GM18519 (cell line): Measurements from ENCODE around the gene PARP15.
"Not testable (repeated sequence)": the region's sequence is repeated elsewhere in the genome, so short reads cannot be mapped to it uniquely, and the experiment has no call there.

Experiments
- ATAC-seq: cut with Tn5 transposase; IDR thresholded peaks from one replicate; pipeline ENCODE4 v1.9.1; 2021; ENCODE audit warnings: mild to moderate bottlenecking, moderate library complexity; ENCODE audit not compliant: unreplicated experiment, low FRiP score

Gene PARP15

DNA sequence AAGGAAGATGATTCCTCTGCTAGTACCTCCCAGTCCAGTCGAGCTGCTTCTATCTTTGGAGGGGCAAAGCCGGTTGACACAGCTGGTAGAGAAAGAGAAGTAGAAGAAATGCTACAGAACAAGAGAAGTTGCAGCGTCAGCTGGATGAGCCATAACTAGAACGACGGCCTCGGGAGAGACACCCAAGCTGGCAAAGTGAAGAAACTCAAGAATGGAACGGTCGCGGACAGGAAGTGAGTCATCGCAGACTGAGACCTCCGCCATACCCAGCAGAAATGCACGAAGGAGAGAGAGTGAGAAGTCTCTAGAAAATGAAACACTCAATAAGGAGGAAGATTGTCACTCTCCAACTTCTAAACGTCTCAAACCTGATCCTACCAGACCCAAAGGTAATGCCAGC lies 84.2 kb downstream of the PARP15 start:
- no peak for ATAC-seq

GRCh38 chr3:122662505-122662904 lies 85.1 kb downstream of the PARP15 start:
- no peak for ATAC-seq

GRCh38 chr3:122665226-122665786 lies 87.9 kb downstream of the PARP15 start:
- no peak for ATAC-seq

DNA sequence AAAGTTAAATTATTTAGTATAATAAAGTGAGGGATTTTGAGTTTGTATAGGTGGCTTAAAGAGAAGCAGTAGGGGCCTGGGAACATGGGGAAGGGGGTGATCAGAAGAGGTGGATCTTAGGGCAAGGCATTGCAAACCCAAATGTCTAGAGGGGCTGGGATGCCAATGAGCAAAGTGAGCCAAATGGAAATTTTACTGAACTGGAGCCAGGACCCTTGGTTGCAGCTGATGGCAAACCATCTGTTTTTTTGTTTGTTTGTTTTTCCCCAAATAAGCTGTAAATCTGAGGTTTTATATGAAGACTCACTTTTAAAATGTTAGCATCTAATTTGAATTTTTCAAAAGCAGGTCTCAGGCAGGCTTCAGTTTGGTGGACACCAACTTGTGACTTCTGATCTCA lies 88.4 kb downstream of the PARP15 start:
- no peak for ATAC-seq

DNA sequence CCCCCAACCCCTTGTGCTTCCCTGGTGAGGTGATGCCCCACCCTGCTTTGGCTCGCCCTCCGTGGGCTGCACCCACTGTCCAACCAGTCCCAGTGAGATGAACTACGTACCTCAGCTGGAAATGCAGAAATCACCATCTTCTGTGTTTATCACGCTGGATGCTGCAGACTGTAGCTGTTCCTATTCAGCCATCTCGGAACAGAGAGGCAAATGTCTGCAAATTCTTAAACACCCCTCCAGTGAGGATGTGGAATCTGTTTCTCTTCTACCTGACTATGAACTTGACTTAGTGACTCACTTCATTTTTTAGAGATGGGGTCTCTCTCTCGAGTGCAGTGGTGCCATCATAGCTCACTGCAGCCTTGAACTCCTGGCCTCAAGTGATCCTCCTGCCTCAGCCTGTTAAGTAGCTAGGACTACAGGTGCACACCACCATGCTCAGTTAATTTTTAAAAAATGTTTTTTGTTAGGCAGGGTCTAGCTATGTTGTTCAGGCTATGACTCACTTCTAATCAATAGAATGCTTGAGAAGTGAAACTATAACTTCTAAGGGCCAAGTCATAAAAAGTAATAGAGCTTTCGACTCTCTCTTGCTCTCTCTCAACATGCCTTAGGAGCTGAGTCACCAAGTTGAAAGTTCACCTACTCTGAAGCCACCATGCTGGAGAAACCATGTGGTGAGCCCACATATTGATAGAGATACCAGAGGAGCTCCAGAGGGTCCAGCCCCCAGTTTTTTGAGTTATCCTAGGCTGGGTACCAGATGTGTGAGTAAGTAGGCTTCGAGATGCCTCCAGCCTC lies 91.7 kb downstream of the PARP15 start:
- no peak for ATAC-seq

DNA sequence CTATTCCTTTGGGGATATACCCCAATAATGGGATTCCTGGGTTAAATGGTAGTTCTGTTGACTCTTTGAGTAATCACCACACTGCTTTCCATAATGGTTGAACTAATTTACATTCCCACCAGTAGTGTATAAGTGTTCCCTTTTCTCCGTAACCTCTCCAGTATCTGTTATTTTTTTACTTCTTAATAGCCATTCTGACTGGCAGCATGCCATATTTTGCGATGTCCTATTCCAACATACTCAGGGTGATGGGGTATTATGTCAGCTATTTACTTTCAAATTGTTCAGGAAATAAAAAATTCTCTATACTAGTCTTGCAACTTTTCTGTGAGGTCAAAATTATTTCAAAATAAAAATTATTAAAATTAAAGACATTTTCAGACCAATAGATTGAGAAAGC lies 94.1 kb downstream of the PARP15 start:
- ATAC-seq: no peak

DNA sequence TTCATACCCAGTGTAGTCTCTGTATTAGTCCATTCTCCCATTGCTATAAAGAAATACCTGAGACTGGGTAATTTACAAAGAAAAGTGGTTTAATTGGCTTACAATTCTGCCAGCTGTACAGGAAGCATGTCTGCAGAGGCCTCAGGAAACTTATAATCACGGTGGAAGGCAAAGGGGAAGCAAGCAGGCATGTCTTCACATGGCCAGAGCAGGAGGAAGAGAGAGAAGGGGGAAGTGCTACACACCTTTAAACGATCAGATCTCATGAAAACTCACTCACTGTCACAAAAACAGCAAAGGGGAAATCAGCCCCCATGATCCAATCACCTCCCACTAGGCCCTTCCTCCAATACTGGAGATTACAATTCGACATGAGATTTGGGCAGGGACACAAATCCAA lies 96.9 kb downstream of the PARP15 start:
- no peak for ATAC-seq

GRCh38 chr3:122676759-122677158 lies 99.3 kb downstream of the PARP15 start:
- ATAC-seq: no peak

GRCh38 chr3:122677216-122677615 lies 99.8 kb downstream of the PARP15 start:
- ATAC-seq: no peak

GRCh38 chr3:122678506-122678905 lies 101.1 kb downstream of the PARP15 start:
- ATAC-seq: no peak

DNA sequence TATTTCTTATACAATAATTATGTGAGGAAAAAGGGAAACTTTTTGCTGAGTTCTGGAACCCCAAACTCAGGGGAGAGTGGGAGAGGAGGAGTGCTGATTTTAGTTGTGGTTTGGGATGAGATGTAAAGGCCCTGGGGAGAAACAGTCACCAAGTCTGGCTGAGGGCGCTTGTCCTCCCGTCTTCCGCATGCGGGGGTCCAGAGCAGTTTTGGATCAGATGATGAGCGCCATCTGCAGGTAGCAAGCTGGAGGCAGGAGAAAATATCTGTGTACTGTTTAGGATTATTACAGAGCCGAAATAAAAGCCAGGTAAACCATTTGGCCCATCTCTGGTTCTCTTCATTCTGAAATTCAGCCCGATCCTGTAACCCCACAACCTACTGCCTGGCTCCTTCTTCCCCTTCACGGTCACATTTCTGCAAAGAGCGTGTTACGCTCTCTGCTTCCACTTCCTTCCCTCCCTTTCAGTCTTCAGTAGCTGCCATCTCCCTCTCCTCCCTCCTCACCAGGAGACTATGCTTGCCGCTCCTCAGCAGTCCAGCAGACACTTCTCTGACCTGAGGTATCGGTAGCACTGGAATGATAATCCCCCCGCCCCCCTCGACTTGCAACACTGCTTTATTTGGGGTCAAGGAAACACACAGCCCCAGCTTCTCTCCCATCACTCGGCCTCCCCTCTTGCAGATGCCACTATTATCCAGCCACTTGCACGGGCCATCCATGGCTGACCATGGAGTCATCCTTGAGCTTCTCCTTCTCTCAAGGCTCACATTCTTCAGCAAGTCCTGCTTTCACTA lies 101.8 kb downstream of the PARP15 start:
- ATAC-seq: no peak

- ATAC-seq: no peak
Observed at GRCh38 chr3:122679882-122680474, 102.5 kb downstream of the PARP15 start.

DNA sequence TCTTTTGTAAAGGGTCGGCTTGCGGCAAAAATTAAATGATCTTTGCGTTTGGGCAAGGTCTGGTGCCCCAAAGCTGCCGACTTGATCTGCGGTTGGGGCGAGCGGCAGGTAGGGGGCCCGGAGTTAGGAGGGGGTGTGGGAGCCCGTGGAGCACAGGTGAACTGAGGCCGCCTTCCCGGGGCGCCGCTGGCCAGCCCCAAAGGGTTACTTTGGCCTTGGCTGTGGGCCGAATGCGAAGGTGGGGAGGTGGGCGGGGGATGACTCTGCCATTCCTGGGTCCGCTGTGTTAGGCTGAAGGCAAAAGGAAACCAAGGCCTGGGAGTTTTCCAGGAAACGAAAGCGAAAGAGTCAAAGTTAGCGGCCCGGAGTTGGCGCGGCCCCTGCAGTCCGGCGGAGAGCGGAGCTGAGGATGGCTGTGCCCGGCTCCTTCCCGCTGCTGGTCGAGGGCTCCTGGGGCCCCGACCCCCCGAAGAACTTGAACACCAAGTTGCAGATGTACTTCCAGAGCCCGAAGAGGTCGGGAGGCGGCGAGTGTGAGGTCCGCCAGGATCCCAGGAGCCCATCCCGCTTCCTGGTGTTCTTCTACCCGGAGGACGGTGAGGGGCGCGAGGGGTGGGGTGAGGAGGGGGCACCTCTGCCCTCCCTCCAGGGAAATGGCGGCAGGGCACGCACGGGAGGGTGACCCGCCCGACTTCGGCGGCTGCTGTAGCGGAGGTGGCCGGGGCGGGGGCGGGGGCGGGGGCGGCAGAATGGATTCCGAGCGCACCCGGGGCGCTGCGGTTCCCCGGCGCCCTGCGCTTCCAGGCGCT lies 103.2 kb downstream of the PARP15 start, which contains the start of gene PARP14:
PARP14 (plus strand) TSS at position 365 of the 809 bp plus-strand sequence; CDS start at position 410, 45 bp downstream.
- no peak for ATAC-seq

- ATAC-seq: no peak
Observed at GRCh38 chr3:122681284-122681973, 104.0 kb downstream of the PARP15 start.

DNA sequence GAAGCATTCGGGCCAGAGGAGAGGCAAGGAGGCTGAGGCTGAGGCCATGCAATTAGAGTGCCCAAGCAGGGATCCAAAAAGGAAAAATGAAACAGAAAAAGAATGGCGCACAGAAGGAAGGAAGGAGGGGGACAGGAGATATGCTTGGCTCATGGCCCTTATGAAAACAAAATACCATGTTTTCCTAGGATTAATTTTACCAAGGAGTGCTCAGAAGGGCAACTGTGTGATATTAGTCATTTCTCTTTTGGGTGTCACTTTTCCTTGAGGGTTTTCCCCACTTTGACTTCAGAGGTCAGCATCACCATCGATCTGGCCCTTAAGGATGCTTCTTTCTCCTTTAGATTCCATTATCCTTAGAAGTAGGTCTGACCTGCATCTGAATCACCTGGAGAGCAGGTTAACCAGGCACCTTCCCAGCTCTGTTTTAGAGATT lies 104.5 kb downstream of the PARP15 start:
- ATAC-seq: no peak

GRCh38 chr3:122682778-122683411 lies 105.4 kb downstream of the PARP15 start:
- not testable (repeated sequence) for ATAC-seq

- no peak for ATAC-seq
Observed at GRCh38 chr3:122687298-122687697, 109.8 kb downstream of the PARP15 start.
